ENCODE data around the gene NXPE3. TPM values are rescaled to one million over a fixed set of nuclear protein-coding genes. Genes with fewer than 3 reads are reported as not detected.
"Not testable (repeated sequence)": the region's sequence is repeated elsewhere in the genome, so short reads cannot be mapped to it uniquely, and the experiment has no call there.

NXPE3 gene
- total RNA-seq, 6 experiments from 2014 or later: 0.75 to 2.9 (median 1.7) TPM

DNA sequence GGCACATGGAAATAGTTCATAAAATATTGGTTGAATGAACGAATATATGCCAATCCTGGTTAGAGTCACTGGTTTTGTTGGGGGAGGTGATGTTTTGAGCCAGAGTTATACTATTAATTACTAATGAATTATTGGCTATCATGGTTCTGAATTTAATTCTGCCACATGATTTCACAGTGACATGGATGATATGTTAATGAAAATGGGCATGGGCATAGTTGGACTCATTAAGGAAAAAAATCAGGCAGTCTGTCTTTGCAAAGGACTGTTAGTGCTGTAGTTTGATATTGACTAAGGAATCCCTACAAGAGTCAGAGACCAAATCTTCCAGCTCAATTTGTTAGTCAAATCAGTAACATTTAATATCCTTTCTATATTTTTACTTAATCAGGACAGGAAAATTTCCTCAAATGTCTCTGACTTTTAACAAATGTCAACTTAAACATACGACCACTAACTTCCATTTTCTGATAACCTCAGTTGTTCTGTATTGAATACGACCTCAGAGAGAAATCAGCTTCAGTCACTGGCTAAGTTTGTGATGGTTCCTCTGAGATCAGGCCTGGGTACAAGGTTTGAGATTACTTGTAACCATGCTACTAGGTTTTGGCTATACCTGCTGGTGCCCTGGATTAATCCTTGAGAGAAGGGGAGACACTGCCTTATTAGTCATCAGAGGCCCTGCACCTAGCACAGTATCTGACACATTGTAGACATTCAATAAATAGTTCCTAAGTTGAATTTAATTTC, 83.6 kb downstream of the NXPE3 start:
- Histone ChIP-seq H3K4me3 (no peak overlapping the region), H3K27me3 (no peaks in the 10 kb centered on the region), H3K4me1 (peaks cover 0 to 22% (median 6%) of the 10 kb centered on the region in 4 donors), H3K9me3 (no peaks in the 10 kb centered on the region), H3K27ac (no peak overlapping the region), H3K36me3 (peaks cover 0 to 45% (median 35%) of the 10 kb centered on the region in 4 donors)
- 68% methylated on average over 3 of the region's 3 CpGs for WGBS (ENCODE audit: insufficient coverage, low coverage, low lambda C conversion rate, missing lambda C conversion rate)
- DNase-seq: no peak
- intact Hi-C loops (cut with DNase I): no loop called here
- ATAC-seq: peak in 2 of 4 donors; percentile 7 to 8
- TF ChIP-seq, protein P1, sequence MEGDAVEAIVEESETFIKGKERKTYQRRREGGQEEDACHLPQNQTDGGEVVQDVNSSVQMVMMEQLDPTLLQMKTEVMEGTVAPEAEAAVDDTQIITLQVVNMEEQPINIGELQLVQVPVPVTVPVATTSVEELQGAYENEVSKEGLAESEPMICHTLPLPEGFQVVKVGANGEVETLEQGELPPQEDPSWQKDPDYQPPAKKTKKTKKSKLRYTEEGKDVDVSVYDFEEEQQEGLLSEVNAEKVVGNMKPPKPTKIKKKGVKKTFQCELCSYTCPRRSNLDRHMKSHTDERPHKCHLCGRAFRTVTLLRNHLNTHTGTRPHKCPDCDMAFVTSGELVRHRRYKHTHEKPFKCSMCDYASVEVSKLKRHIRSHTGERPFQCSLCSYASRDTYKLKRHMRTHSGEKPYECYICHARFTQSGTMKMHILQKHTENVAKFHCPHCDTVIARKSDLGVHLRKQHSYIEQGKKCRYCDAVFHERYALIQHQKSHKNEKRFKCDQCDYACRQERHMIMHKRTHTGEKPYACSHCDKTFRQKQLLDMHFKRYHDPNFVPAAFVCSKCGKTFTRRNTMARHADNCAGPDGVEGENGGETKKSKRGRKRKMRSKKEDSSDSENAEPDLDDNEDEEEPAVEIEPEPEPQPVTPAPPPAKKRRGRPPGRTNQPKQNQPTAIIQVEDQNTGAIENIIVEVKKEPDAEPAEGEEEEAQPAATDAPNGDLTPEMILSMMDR (IDR thresholded peaks at IDR 0.05): no peak
- TF ChIP-seq POLR2A (IDR thresholded peaks at IDR 0.05): peak; percentile 9

DNA sequence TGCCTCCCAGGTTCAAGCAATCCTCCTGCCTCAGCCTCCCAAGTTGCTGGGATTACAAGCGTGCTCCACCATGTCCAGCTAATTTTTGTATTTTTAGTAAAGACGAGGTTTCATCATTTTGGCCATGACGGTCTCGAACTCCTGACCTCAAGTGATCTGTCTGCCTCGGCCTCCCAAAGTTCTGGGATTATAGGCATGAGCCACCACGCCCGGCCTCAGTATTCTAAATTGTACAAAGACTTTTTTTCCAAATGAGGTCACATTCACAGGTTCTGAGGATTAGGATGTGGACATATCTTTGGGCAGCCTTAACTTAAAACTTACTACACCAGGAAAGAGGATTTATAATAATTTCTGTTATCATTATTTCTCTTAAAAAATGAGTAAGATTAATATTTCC, 85.9 kb downstream of the NXPE3 start:
- H3K27me3 ChIP-seq; DNase-seq; ATAC-seq; H3K4me3 ChIP-seq; intact Hi-C loops (cut with DNase I); H3K9me3 ChIP-seq: not testable (repeated sequence)
- Histone ChIP-seq H3K4me1 (peaks cover 0 to 38% (median 13%) of the 10 kb centered on the region in 4 donors), H3K27ac (peak overlapping the region in 1 of 3 donors; percentile 37), H3K36me3 (peaks cover 0 to 21% (median 15%) of the 10 kb centered on the region in 4 donors)
- 78% methylated on average over 7 of the region's 7 CpGs for WGBS (ENCODE audit: insufficient coverage, low coverage, low lambda C conversion rate, missing lambda C conversion rate)

DNA sequence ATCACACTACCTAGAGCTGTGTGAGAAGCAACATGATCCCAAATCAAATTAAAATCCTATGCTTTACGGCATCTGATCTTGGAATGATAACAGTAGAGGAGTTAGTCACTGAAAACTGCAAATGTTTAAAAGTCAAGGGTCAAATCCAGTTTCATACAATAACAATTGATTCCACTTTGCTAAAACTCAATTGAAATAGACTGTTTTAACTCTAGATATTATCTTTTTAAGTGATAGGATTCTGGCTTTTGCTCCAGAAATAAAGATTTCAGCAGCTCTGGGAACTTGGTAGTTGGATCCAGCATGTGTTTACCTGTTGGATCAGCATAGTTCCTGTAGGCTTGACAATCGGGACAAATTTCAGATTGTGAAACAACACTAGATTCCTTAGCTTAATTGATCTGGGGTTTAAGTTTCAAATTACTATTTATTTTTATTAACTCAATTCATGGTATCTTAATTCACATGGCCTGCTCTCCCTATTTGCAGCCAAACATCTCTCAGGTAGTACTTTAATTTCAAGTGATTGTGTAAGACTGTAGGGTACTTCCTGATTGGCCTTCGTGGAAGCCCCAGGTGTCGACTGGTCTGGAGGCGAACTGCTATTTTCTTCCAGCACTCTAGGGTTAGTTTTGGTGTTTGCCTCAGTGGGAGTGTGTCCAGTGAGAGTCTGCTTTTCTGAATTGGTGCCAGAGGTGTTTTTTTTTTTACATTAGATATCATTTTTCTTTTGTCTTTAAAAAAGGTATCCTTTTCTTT, 86.9 kb downstream of the NXPE3 start:
- H3K9me3 ChIP-seq: no peaks in the 10 kb centered on the region

DNA sequence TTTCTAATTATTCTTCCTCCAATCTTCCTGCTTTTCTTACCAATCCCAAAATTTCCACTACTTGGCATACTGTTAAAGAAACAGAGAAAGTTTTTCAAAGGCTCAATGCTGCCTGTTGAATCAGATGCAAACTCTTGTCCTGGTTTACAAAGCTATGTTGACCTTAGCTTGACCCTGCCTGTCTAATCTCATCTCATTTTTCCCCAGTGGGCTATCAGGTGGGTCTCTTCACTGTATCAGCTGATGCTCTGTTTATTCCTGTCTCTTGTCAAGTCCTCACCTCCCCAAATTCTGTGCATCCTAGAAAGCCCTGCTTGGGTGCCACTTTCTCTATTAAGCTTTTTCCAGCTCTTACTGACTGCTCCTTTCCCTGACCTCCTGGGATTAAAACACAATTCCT, 88.5 kb downstream of the NXPE3 start:
- H3K4me3 ChIP-seq: no peak overlapping the region
- intact Hi-C loops (cut with DNase I): no loop called here
- peak overlapping the region in 2 of 3 donors; percentile 23 to 69 for H3K27ac ChIP-seq
- TF ChIP-seq POLR2A (IDR thresholded peaks at IDR 0.05): no peak
- TF ChIP-seq, protein P1 (IDR thresholded peaks at IDR 0.05): no peak
- H3K36me3 ChIP-seq: no peaks in the 10 kb centered on the region
- H3K9me3 ChIP-seq: no peaks in the 10 kb centered on the region
- H3K4me1 ChIP-seq: peaks cover 0 to 38% (median 13%) of the 10 kb centered on the region in 4 donors
- ATAC-seq (peak in 1 of 4 donors; percentile 6), DNase-seq (no peak)
- no peaks in the 10 kb centered on the region for H3K27me3 ChIP-seq

More for the DNA sequence above, 86.9 kb downstream of the NXPE3 start:
- TF ChIP-seq, protein P1 (IDR thresholded peaks at IDR 0.05): no peak
- TF ChIP-seq POLR2A (IDR thresholded peaks at IDR 0.05): no peak
- H3K36me3 ChIP-seq: peaks cover 0 to 11% (median 5%) of the 10 kb centered on the region in 4 donors
- intact Hi-C loops (cut with DNase I): no loop called here
- WGBS (ENCODE audit: insufficient coverage, low coverage, low lambda C conversion rate, missing lambda C conversion rate): 12% methylated on average over 5 of the region's 5 CpGs
- no peak overlapping the region for H3K4me3 ChIP-seq
- ATAC-seq (peak; percentile 31 to 62 (median 56)), DNase-seq (no peak)
- no peaks in the 10 kb centered on the region for H3K27me3 ChIP-seq
- H3K4me1 ChIP-seq: peaks cover 0 to 38% (median 13%) of the 10 kb centered on the region in 4 donors
- H3K27ac ChIP-seq: peak overlapping the region; percentile 13 to 37 (median 17)

DNA sequence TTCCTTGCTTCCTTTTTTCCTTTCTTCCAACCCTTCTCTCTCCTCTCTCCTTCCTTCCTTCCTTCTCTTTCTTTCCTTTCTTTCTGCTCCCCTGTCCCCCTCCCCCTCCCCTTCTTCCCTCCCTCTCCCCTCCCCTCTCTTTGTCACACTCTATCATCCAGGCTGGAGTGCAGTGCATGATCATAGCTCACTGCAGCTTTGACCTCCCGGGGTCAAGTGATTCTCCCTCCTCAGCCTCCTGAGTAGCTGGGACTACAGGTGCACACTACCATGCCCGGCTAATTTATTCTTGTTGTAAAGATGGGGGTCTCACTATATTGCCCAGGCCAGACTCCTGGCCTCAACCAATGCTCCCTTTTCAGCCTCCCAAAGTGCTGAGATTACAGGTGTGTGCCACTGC, 89.0 kb downstream of the NXPE3 start:
- H3K4me3 ChIP-seq: no peak overlapping the region
- peak in 2 of 4 donors; percentile 1 to 2 for ATAC-seq

More for the DNA sequence above, 89.0 kb downstream of the NXPE3 start:
- DNase-seq: no peak
- Histone ChIP-seq H3K27me3 (no peaks in the 10 kb centered on the region), H3K36me3 (no peaks in the 10 kb centered on the region), H3K27ac (peak overlapping the region; percentile 23 to 69 (median 29)), H3K9me3 (no peaks in the 10 kb centered on the region), H3K4me1 (peaks cover 0 to 38% (median 13%) of the 10 kb centered on the region in 4 donors)
- intact Hi-C loops (cut with DNase I): no loop called here
- TF ChIP-seq, protein P1 (IDR thresholded peaks at IDR 0.05): no peak
- TF ChIP-seq POLR2A (IDR thresholded peaks at IDR 0.05): no peak
- WGBS (ENCODE audit: insufficient coverage, low coverage, low lambda C conversion rate, missing lambda C conversion rate): 82% methylated on average over 2 of the region's 2 CpGs
